Measurements from ENCODE around the gene GPX6.
A peak's percentile ranks its signal among the peaks of the same experiment; 100 is the strongest.

GPX6 gene

DNA sequence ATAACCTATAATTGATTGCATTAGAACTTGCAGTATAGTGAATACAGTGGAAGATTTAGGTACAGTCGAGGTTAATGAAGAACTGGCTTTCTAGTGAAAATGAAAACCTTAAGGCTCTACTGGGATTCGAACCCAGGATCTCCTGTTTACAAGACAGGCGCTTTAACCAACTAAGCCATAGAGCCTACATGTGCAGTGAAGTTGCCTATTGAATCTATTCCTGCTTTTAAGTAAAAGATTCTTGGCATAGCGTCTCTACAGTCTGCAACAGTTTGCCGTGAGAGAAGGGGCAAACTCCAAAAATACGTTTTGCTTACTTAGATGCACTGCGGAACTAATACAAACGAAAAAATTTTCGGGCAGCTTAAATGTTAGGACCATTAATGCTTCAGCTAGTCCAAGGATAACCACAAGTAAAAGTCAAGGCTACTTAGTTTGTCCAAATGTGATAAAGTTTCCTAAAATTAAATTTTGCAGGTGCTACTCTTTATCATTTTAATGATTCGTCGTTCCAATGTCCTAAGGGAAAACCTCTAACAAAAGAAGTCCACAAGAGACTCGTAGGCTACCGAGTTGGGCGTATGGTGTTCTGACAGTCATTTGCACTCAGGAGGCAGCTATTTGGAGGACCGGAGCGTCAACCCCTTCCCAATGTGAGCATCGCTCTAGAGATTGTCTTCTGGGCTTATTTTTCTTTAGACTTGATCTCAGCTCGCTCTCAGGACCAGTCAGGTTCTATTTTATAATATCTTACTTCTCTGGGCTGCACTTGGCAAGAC lies 41.0 kb downstream of the GPX6 start (continued):
- TF ChIP-seq KLF10 (tag by site-specific recombination; IDR thresholded peaks at IDR 0.05): peak; percentile 56; the same call in 1 of the 2 replicates
- no peak for TF ChIP-seq ZBTB10 (tag by site-specific recombination; IDR thresholded peaks at IDR 0.05)
- no peak for TF ChIP-seq ZNF16 (tag by site-specific recombination; IDR thresholded peaks at IDR 0.05; ENCODE audit: low read depth)
- TF ChIP-seq ZNF664 (tag by site-specific recombination; IDR thresholded peaks at IDR 0.05): no peak; the same call in 1 of the 2 replicates
- TF ChIP-seq ZNF24 (tag by site-specific recombination; IDR thresholded peaks at IDR 0.05): no peak
- no peak for TF ChIP-seq ZNF214 (tag by site-specific recombination; IDR thresholded peaks at IDR 0.05; ENCODE audit: borderline replicate concordance)
- no peak for TF ChIP-seq ZNF248 (tag by site-specific recombination; IDR thresholded peaks at IDR 0.05)
- TF ChIP-seq TRIM28 (IDR thresholded peaks at IDR 0.05; ENCODE audit: borderline replicate concordance, low read length): peak; percentile 75
- TF ChIP-seq ZNF274 (IDR thresholded peaks at IDR 0.05; ENCODE audit: low read length): no peak
- no peak for TF ChIP-seq ZNF274 (tag by site-specific recombination; IDR thresholded peaks at IDR 0.05; ENCODE audit: borderline replicate concordance)
- no peak for TF ChIP-seq ZBTB20 (tag by site-specific recombination; IDR thresholded peaks at IDR 0.05)
- no peak for TF ChIP-seq ZNF626 (tag by site-specific recombination; IDR thresholded peaks at IDR 0.05)
- no peak for TF ChIP-seq ZNF521 (tag by site-specific recombination; IDR thresholded peaks at IDR 0.05)
- TF ChIP-seq ZNF423 (tag by site-specific recombination; IDR thresholded peaks at IDR 0.05): no peak
- no peak for TF ChIP-seq EGR2 (tag by site-specific recombination; IDR thresholded peaks at IDR 0.05; ENCODE audit: low read depth)
- TF ChIP-seq, protein P1, sequence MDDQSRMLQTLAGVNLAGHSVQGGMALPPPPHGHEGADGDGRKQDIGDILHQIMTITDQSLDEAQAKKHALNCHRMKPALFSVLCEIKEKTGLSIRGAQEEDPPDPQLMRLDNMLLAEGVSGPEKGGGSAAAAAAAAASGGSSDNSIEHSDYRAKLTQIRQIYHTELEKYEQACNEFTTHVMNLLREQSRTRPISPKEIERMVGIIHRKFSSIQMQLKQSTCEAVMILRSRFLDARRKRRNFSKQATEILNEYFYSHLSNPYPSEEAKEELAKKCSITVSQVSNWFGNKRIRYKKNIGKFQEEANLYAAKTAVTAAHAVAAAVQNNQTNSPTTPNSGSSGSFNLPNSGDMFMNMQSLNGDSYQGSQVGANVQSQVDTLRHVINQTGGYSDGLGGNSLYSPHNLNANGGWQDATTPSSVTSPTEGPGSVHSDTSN (CRISPR knock-in tag; IDR thresholded peaks at IDR 0.05): no peak
- peak; percentile 54; the same call in 1 of the 2 replicates for TF ChIP-seq ZNF513 (tag by site-specific recombination; IDR thresholded peaks at IDR 0.05)
- no peak for TF ChIP-seq ZNF433 (tag by site-specific recombination; IDR thresholded peaks at IDR 0.05; ENCODE audit: low read depth)
- no peak for TF ChIP-seq ZNF48 (tag by site-specific recombination; IDR thresholded peaks at IDR 0.05)
- TF ChIP-seq ZNF623 (tag by site-specific recombination; IDR thresholded peaks at IDR 0.05): no peak
- TF ChIP-seq ZFHX2 (tag by site-specific recombination; conservative IDR thresholded peaks at IDR 0.05): no peak
- TF ChIP-seq ZNF677 (tag by site-specific recombination; IDR thresholded peaks at IDR 0.05): no peak
- no peak for TF ChIP-seq ZNF621 (tag by site-specific recombination; IDR thresholded peaks at IDR 0.05)
- no peak for TF ChIP-seq ZNF157 (tag by site-specific recombination; IDR thresholded peaks at IDR 0.05)
- TF ChIP-seq ZNF571 (tag by site-specific recombination; IDR thresholded peaks at IDR 0.05): no peak
- no peak for TF ChIP-seq ZNF350 (tag by site-specific recombination; IDR thresholded peaks at IDR 0.05)
- TF ChIP-seq, protein P2, sequence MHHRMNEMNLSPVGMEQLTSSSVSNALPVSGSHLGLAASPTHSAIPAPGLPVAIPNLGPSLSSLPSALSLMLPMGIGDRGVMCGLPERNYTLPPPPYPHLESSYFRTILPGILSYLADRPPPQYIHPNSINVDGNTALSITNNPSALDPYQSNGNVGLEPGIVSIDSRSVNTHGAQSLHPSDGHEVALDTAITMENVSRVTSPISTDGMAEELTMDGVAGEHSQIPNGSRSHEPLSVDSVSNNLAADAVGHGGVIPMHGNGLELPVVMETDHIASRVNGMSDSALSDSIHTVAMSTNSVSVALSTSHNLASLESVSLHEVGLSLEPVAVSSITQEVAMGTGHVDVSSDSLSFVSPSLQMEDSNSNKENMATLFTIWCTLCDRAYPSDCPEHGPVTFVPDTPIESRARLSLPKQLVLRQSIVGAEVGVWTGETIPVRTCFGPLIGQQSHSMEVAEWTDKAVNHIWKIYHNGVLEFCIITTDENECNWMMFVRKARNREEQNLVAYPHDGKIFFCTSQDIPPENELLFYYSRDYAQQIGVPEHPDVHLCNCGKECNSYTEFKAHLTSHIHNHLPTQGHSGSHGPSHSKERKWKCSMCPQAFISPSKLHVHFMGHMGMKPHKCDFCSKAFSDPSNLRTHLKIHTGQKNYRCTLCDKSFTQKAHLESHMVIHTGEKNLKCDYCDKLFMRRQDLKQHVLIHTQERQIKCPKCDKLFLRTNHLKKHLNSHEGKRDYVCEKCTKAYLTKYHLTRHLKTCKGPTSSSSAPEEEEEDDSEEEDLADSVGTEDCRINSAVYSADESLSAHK (tag by site-specific recombination; IDR thresholded peaks at IDR 0.05): no peak
- TF ChIP-seq ZNF670 (tag by site-specific recombination; IDR thresholded peaks at IDR 0.05; ENCODE audit: low read depth): no peak
- 0 out of 2 replicates have a peak, but pooled peaks have one; percentile 51 for TF ChIP-seq ZNF280D (tag by site-specific recombination; IDR thresholded peaks at IDR 0.05)
- TF ChIP-seq ZNF776 (tag by site-specific recombination; IDR thresholded peaks at IDR 0.05; ENCODE audit: borderline replicate concordance): no peak
